Astrocyte (in vitro differentiated cells and primary cell): ENCODE measurements around the gene ID1. TPM values are rescaled to one million over a fixed set of nuclear protein-coding genes. Genes with fewer than 3 reads are reported as not detected.

Experiments
- DNase-seq: peaks from one replicate; pipeline ENCODE4 v3.0.0-alpha.2; 2010; ENCODE audit warnings: low read depth
- FAIRE-seq: peaks from 2 replicates; lab custom pipeline; 2011; peaks lifted over from hg19 to GRCh38; lab: Jason Lieb, UNC
- H2AFZ ChIP-seq: 2 replicates; pipeline ENCODE4 v1.6.0; 2012; ENCODE audit warnings: low read depth, low read length, inconsistent platforms
- H3K27ac ChIP-seq: 2 replicates; pipeline ENCODE4 v1.5.1; 2011; ENCODE audit warnings: low read depth, low read length, inconsistent platforms
- H3K27me3 ChIP-seq: 2 replicates; pipeline ENCODE4 v1.6.0; 2011; ENCODE audit warnings: low read length, inconsistent platforms; ENCODE audit not compliant: insufficient read depth
- H3K36me3 ChIP-seq: 2 replicates; pipeline ENCODE4 v1.5.1; 2011; ENCODE audit warnings: low read length, inconsistent platforms; ENCODE audit not compliant: insufficient read depth
- H3K4me1 ChIP-seq: 2 replicates; pipeline ENCODE4 v1.5.1; 2011; ENCODE audit warnings: low read length, inconsistent platforms; ENCODE audit not compliant: insufficient read depth
- H3K4me2 ChIP-seq: 2 replicates; pipeline ENCODE4 v1.6.0; 2012; ENCODE audit warnings: low read length, inconsistent platforms
- H3K4me3 ChIP-seq: 2 replicates; pipeline ENCODE4 v1.5.1; 2011; ENCODE audit warnings: low read depth, mild to moderate bottlenecking, low read length, inconsistent platforms; ENCODE audit not compliant: insufficient read depth
- H3K79me2 ChIP-seq: 2 replicates; pipeline ENCODE4 v1.6.0; 2012; ENCODE audit warnings: mild to moderate bottlenecking, low read length, inconsistent platforms; ENCODE audit not compliant: insufficient read depth
- H3K9ac ChIP-seq: 2 replicates; pipeline ENCODE4 v1.6.0; 2012; ENCODE audit warnings: mild to moderate bottlenecking, low read length, inconsistent platforms
- H3K9me3 ChIP-seq: 2 replicates; pipeline ENCODE4 v1.5.1; 2012; ENCODE audit warnings: low read depth, mild to moderate bottlenecking, low read length, inconsistent platforms; ENCODE audit not compliant: insufficient read depth
- H4K20me1 ChIP-seq: 2 replicates; pipeline ENCODE4 v1.6.0; 2012; ENCODE audit warnings: low read length, inconsistent platforms; ENCODE audit not compliant: insufficient read depth
- H3K27ac Mint-ChIP-seq: one replicate; pipeline ENCODE4 v1.8.0; 2021; ENCODE audit warnings: mild to moderate bottlenecking, mixed read lengths; ENCODE audit not compliant: unreplicated experiment
- H3K27me3 Mint-ChIP-seq: one replicate; pipeline ENCODE4 v1.8.0; 2021; ENCODE audit warnings: low read depth, mixed read lengths; ENCODE audit not compliant: unreplicated experiment
- H3K36me3 Mint-ChIP-seq: one replicate; pipeline ENCODE4 v1.8.0; 2021; ENCODE audit warnings: low read depth, mixed read lengths; ENCODE audit not compliant: unreplicated experiment
- H3K4me1 Mint-ChIP-seq: one replicate; pipeline ENCODE4 v1.8.0; 2021; ENCODE audit warnings: low read depth, mixed read lengths; ENCODE audit not compliant: unreplicated experiment
- H3K4me3 Mint-ChIP-seq: one replicate; pipeline ENCODE4 v1.8.0; 2021; ENCODE audit warnings: mild to moderate bottlenecking, moderate library complexity, mixed read lengths; ENCODE audit not compliant: unreplicated experiment
- H3K9me3 Mint-ChIP-seq: one replicate; pipeline ENCODE4 v1.8.0; 2021; ENCODE audit warnings: mild to moderate bottlenecking, mixed read lengths; ENCODE audit not compliant: unreplicated experiment
- EZH2 ChIP-seq: IDR thresholded peaks from 2 replicates; pipeline ENCODE4 v1.6.1; 2012; ENCODE audit warnings: mild to moderate bottlenecking, low read length, inconsistent platforms; ENCODE audit not compliant: insufficient read depth
- total RNA-seq: library from RNA; stranded (reverse); gene quantifications from 2 replicates; pipeline ENCODE4 v1.2.1, GENCODE V29; 2021
- TF ChIP-seq, protein P1 (sequence below): IDR thresholded peaks from 2 replicates; pipeline ENCODE4 v1.5.1; 2011; ENCODE audit warnings: low read depth, mild to moderate bottlenecking, inconsistent platforms, low read length, moderate library complexity; ENCODE audit not compliant: insufficient read depth

ID1 gene
- total RNA-seq, 1 donor from 2014 or later: 73.7 TPM

DNA sequence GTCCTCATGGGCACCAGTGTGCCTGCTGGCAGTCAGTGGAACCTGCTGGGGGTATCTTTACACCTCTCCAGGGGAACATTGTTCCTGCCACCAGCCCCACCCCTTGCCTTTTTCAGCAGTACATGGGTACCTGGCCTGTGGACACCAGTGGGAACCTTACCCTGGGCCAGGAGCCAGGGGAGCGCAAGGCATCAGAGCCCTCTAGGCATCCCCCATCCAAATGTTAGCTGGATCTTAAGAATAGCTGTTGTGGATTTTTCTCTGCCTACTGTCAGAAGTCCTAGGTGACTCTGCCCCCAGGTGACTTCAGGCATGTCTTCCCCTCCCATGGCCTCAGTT lies 38.8 kb upstream of the ID1 start:
- TF ChIP-seq, protein P1, sequence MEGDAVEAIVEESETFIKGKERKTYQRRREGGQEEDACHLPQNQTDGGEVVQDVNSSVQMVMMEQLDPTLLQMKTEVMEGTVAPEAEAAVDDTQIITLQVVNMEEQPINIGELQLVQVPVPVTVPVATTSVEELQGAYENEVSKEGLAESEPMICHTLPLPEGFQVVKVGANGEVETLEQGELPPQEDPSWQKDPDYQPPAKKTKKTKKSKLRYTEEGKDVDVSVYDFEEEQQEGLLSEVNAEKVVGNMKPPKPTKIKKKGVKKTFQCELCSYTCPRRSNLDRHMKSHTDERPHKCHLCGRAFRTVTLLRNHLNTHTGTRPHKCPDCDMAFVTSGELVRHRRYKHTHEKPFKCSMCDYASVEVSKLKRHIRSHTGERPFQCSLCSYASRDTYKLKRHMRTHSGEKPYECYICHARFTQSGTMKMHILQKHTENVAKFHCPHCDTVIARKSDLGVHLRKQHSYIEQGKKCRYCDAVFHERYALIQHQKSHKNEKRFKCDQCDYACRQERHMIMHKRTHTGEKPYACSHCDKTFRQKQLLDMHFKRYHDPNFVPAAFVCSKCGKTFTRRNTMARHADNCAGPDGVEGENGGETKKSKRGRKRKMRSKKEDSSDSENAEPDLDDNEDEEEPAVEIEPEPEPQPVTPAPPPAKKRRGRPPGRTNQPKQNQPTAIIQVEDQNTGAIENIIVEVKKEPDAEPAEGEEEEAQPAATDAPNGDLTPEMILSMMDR: no peak
- TF ChIP-seq EZH2: no peak
- Histone ChIP-seq H3K9me3 (no peaks in the 10 kb centered on the region), H3K27me3 (no peaks in the 10 kb centered on the region), H3K36me3 (peaks cover 16% of the 10 kb centered on the region), H3K4me1 (peaks cover 67% of the 10 kb centered on the region), H3K27ac (no peak overlapping the region), H3K4me2 (no peak overlapping the region), H3K4me3 (no peak overlapping the region), H4K20me1 (peaks cover 8% of the 10 kb centered on the region), H3K79me2 (peaks cover 3% of the 10 kb centered on the region), H2AFZ (no peak overlapping the region), H3K9ac (no peak overlapping the region)
- FAIRE-seq (no peak), DNase-seq (no peak)
- no peaks in the 10 kb centered on the region for H3K27me3 Mint-ChIP-seq
- H3K9me3 Mint-ChIP-seq: no peaks in the 10 kb centered on the region
- H3K4me1 Mint-ChIP-seq: peaks cover 42% of the 10 kb centered on the region
- H3K27ac Mint-ChIP-seq: no peak overlapping the region
- H3K4me3 Mint-ChIP-seq: no peak overlapping the region
- H3K36me3 Mint-ChIP-seq: peaks cover 28% of the 10 kb centered on the region

DNA sequence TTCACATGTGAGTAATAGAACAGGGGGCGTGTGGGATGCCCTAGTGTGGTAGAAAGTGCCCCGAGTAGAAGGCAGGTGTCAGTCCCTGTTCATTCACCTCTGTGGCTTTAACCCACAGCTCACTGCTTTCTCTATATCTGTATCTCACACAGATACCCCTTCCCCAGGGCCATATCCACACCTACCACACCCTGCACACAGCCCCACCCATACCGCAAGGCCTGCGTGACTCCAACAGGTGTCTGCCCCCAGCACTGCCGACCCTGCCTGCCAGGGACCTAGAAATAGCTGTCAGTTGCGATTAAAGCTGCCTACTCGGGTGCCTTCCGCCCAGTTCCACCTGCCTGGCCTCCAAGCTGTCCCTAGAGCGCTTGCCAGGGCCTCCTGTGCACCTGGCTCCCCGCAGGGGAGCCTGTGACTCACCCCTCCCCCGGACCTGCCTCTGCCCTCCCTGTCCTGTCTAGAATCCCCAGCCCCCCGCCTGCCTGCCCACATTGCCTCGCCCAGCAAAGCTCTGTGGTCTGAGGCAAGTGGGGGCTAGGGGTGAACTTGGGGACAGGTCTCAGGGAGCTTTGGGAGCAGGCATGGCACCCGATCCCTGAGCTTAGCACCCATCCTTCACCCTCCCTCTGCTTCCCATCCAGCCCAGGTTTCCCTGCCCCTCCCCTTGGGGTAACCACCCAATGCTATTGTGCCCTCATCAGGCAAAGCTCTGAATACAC lies 38.3 kb upstream of the ID1 start:
- Histone ChIP-seq H3K79me2 (peaks cover under 1% of the 10 kb centered on the region), H3K9me3 (no peaks in the 10 kb centered on the region), H4K20me1 (peaks cover 5% of the 10 kb centered on the region), H3K4me2 (no peak overlapping the region), H3K36me3 (peaks cover 12% of the 10 kb centered on the region), H3K27me3 (no peaks in the 10 kb centered on the region), H3K9ac (peak overlapping the region; percentile 30), H3K4me3 (no peak overlapping the region), H2AFZ (no peak overlapping the region), H3K4me1 (peaks cover 62% of the 10 kb centered on the region), H3K27ac (no peak overlapping the region)
- Mint-ChIP-seq H3K27ac (no peak overlapping the region), H3K27me3 (no peaks in the 10 kb centered on the region), H3K36me3 (peaks cover 25% of the 10 kb centered on the region), H3K4me3 (no peak overlapping the region), H3K4me1 (peaks cover 40% of the 10 kb centered on the region), H3K9me3 (no peaks in the 10 kb centered on the region)
- no peak for FAIRE-seq
- TF ChIP-seq, protein P1: no peak
- no peak for TF ChIP-seq EZH2
- no peak for DNase-seq

DNA sequence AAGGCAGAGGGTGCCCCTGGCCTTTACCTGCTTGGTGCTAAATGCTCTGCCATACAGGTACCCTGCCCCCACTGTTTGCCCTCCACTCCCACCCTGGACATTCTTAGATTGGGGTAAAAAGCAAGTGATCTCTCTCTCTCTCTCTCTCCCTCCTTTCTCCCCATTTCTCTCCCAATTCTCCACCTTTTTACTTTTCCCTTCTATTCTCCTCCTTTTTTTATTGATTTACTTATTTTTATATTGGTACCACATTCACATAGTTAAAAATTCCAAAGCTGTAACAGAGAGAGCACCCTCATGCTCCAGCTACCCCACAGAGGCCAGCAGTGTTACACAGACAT lies 37.7 kb upstream of the ID1 start:
- TF ChIP-seq EZH2: no peak
- TF ChIP-seq, protein P1: no peak
- FAIRE-seq (no peak), DNase-seq (no peak)
- Histone ChIP-seq H3K27ac (no peak overlapping the region), H3K9ac (peak overlapping the region; percentile 30), H2AFZ (no peak overlapping the region), H3K36me3 (peaks cover 8% of the 10 kb centered on the region), H3K4me3 (no peak overlapping the region), H3K27me3 (no peaks in the 10 kb centered on the region), H3K79me2 (no peaks in the 10 kb centered on the region), H4K20me1 (peaks cover 5% of the 10 kb centered on the region), H3K4me1 (peaks cover 60% of the 10 kb centered on the region), H3K4me2 (no peak overlapping the region), H3K9me3 (no peaks in the 10 kb centered on the region)
- Mint-ChIP-seq H3K9me3 (no peaks in the 10 kb centered on the region), H3K4me3 (peak overlapping the region; percentile 24), H3K4me1 (peaks cover 41% of the 10 kb centered on the region), H3K27me3 (no peaks in the 10 kb centered on the region), H3K36me3 (peaks cover 25% of the 10 kb centered on the region), H3K27ac (peak overlapping the region; percentile 82)
